ENCODE measurements around the gene FAM199X. TPM values are rescaled to one million over a fixed set of nuclear protein-coding genes. Genes with fewer than 3 reads are reported as not detected.

The FAM199X gene
- total RNA-seq, 4 donors from 2014 or later, result 10.8 to 37.2 (median 25.4) TPM

GRCh38 chrX:104126856-104127255 is 39.4 kb upstream of the FAM199X start:
- Histone ChIP-seq H3K9me3 (no peaks in the 10 kb centered on the region), H3K27ac (no peak overlapping the region), H3K36me3 (no peaks in the 10 kb centered on the region), H3K27me3 (no peaks in the 10 kb centered on the region), H3K4me3 (no peak overlapping the region), H3K4me1 (no peaks in the 10 kb centered on the region)
- TF ChIP-seq POLR2A (IDR thresholded peaks at IDR 0.05) (no peak), POLR2AphosphoS5 (IDR thresholded peaks at IDR 0.05) (no peak), EP300 (IDR thresholded peaks at IDR 0.05; ENCODE audit: low read depth) (no peak), CTCF (IDR thresholded peaks at IDR 0.05) (no peak)
- in situ Hi-C loops (cut with MboI; ENCODE audit: low pct_ligation_motif_present in 1 of 4, low pct_unique_long_range_greater_than_20kb in 1 of 4, low sequenced_read_pairs in 3 of 4), result loop anchor here in 3 of 4 donors (25.0 kb wide), 1 partner anchor 290 kb away; the partner anchor contains the start of gene RAB9B (in 3 of the 3)
- DNase-seq, result no peak
- intact Hi-C loops (cut with DNase I; ENCODE audit: low total_unique reads), result no loop called here
- 52 to 63% methylated on average over 2 of the region's 2 CpGs for WGBS, 2 donors (ENCODE audit: low coverage in 1 of 2)

- in situ Hi-C loops (cut with MboI; ENCODE audit: low pct_ligation_motif_present in 1 of 4, low pct_unique_long_range_greater_than_20kb in 1 of 4, low sequenced_read_pairs in 3 of 4) (loop anchor here in 3 of 4 donors (25.0 kb wide), 1 partner anchor 294 kb away; the partner anchor contains the start of gene RAB9B (in 3 of the 3)), intact Hi-C loops (cut with DNase I; ENCODE audit: low total_unique reads) (no loop called here)
- 78 to 100% methylated on average over 1 to 6 of the region's 6 CpGs for WGBS, 2 donors (ENCODE audit: low coverage in 1 of 2)
- H3K4me3 ChIP-seq, result no peak overlapping the region
- no peak for DNase-seq
- H3K9me3 ChIP-seq, result no peaks in the 10 kb centered on the region
- no peaks in the 10 kb centered on the region for H3K27me3 ChIP-seq
- TF ChIP-seq EP300 (IDR thresholded peaks at IDR 0.05; ENCODE audit: low read depth) (no peak), POLR2AphosphoS5 (IDR thresholded peaks at IDR 0.05) (no peak), POLR2A (IDR thresholded peaks at IDR 0.05) (no peak), CTCF (IDR thresholded peaks at IDR 0.05) (no peak)
- H3K4me1 ChIP-seq, result no peaks in the 10 kb centered on the region
- no peaks in the 10 kb centered on the region for H3K36me3 ChIP-seq
- no peak overlapping the region for H3K27ac ChIP-seq
Measured at GRCh38 chrX:104130808-104131207, 35.4 kb upstream of the FAM199X start.

- in situ Hi-C loops (cut with MboI; ENCODE audit: low pct_ligation_motif_present in 1 of 4, low pct_unique_long_range_greater_than_20kb in 1 of 4, low sequenced_read_pairs in 3 of 4) (loop anchor here in 3 of 4 donors (25.0 kb wide), 1 partner anchor 297 kb away; the partner anchor contains the start of gene RAB9B (in 3 of the 3)), intact Hi-C loops (cut with DNase I; ENCODE audit: low total_unique reads) (no loop called here)
- Histone ChIP-seq H3K27me3 (no peaks in the 10 kb centered on the region), H3K36me3 (no peaks in the 10 kb centered on the region), H3K4me1 (no peaks in the 10 kb centered on the region), H3K9me3 (no peaks in the 10 kb centered on the region), H3K4me3 (no peak overlapping the region), H3K27ac (no peak overlapping the region)
- DNase-seq, result no peak
- 67 to 100% methylated on average over 2 to 5 of the region's 5 CpGs for WGBS, 2 donors (ENCODE audit: low coverage in 1 of 2)
- no peak for TF ChIP-seq EP300 (IDR thresholded peaks at IDR 0.05; ENCODE audit: low read depth)
- TF ChIP-seq CTCF (IDR thresholded peaks at IDR 0.05), result no peak
- no peak for TF ChIP-seq POLR2AphosphoS5 (IDR thresholded peaks at IDR 0.05)
- no peak for TF ChIP-seq POLR2A (IDR thresholded peaks at IDR 0.05)
Measured at GRCh38 chrX:104134583-104135261, 31.5 kb upstream of the FAM199X start.

- no peak overlapping the region for H3K27ac ChIP-seq
- H3K36me3 ChIP-seq, result no peaks in the 10 kb centered on the region
- H3K9me3 ChIP-seq, result no peaks in the 10 kb centered on the region
- in situ Hi-C loops (cut with MboI; ENCODE audit: low pct_ligation_motif_present in 1 of 4, low pct_unique_long_range_greater_than_20kb in 1 of 4, low sequenced_read_pairs in 3 of 4) (loop anchor here in 3 of 4 donors (25.0 kb wide), 1 partner anchor 298 kb away; the partner anchor contains the start of gene RAB9B (in 3 of the 3)), intact Hi-C loops (cut with DNase I; ENCODE audit: low total_unique reads) (no loop called here)
- H3K4me1 ChIP-seq, result no peaks in the 10 kb centered on the region
- H3K4me3 ChIP-seq, result no peak overlapping the region
- 81% methylated on average over 1 of the region's 1 CpG; no CpG with 5 or more reads in 1 of the 2 donors for WGBS, 2 donors (ENCODE audit: low coverage in 1 of 2)
- DNase-seq, result no peak
- TF ChIP-seq CTCF (IDR thresholded peaks at IDR 0.05), result no peak
- no peak for TF ChIP-seq POLR2A (IDR thresholded peaks at IDR 0.05)
- TF ChIP-seq POLR2AphosphoS5 (IDR thresholded peaks at IDR 0.05), result no peak
- no peak for TF ChIP-seq EP300 (IDR thresholded peaks at IDR 0.05; ENCODE audit: low read depth)
- no peaks in the 10 kb centered on the region for H3K27me3 ChIP-seq
Measured at GRCh38 chrX:104135677-104136076, 30.6 kb upstream of the FAM199X start.
